WTC11 (cell line): Measurements from ENCODE around the gene EIF1AD. TPM values are rescaled to one million over a fixed set of nuclear protein-coding genes. Genes with fewer than 3 reads are reported as not detected.

Experiments
- ATAC-seq: fragments of 200-7000 bp; cut with Tn5 transposase; 2 replicates; pipeline ENCODE4 v1.10.0; 2021; ENCODE audit warnings: mild to moderate bottlenecking, moderate library complexity
- CTCF ChIA-PET: fragments of 300-600 bp; sonication (Branson Sonifier 250); formaldehyde crosslinking; loops from one replicate; lab custom pipeline; 2021; ENCODE audit warnings: antibody characterized with exemption; lab: Charles Lee
- POLR2A ChIA-PET: fragments of 350-600 bp; sonication (Branson Sonifier 250); formaldehyde crosslinking; loops from one replicate; lab custom pipeline; 2021; ENCODE audit warnings: antibody characterized with exemption; lab: Charles Lee
- DNase-seq: peaks from one replicate; pipeline ENCODE4 v3.0.0; 2021; ENCODE audit warnings: low spot score
- H3K27ac Mint-ChIP-seq: 2 replicates; pipeline ENCODE4 v1.8.0; 2021; ENCODE audit warnings: mixed read lengths
- H3K27me3 Mint-ChIP-seq: 2 replicates; pipeline ENCODE4 v1.8.0; 2021; ENCODE audit warnings: low read depth, mild to moderate bottlenecking, moderate library complexity, mixed read lengths
- H3K36me3 Mint-ChIP-seq: 2 replicates; pipeline ENCODE4 v1.8.0; 2021; ENCODE audit warnings: mixed read lengths
- H3K4me1 Mint-ChIP-seq: 2 replicates; pipeline ENCODE4 v1.8.0; 2022; ENCODE audit warnings: mixed read lengths
- H3K4me3 Mint-ChIP-seq: 2 replicates; pipeline ENCODE4 v1.8.0; 2021; ENCODE audit warnings: mild to moderate bottlenecking, moderate library complexity, mixed read lengths
- H3K9me3 Mint-ChIP-seq: 2 replicates; pipeline ENCODE4 v1.8.0; 2021; ENCODE audit warnings: mixed read lengths
- AFF4 ChIP-seq: sonication (generic); formaldehyde crosslinking; IDR thresholded peaks from 2 replicates; pipeline ENCODE4 v1.8.1; 2023; ENCODE audit warnings: mild to moderate bottlenecking, missing genetic modification reagents, borderline replicate concordance
- ATF2 ChIP-seq: sonication (generic); formaldehyde crosslinking; IDR thresholded peaks from 2 replicates; pipeline ENCODE4 v1.8.1; 2022; ENCODE audit warnings: low read depth, missing genetic modification reagents, borderline replicate concordance
- E2F5 ChIP-seq: sonication (generic); formaldehyde crosslinking; IDR thresholded peaks from 2 replicates; pipeline ENCODE4 v1.8.1; 2022; ENCODE audit warnings: mild to moderate bottlenecking, moderate library complexity, missing genetic modification reagents
- ELF4 ChIP-seq: sonication (generic); formaldehyde crosslinking; IDR thresholded peaks from 2 replicates; pipeline ENCODE4 v1.8.1; 2022; ENCODE audit warnings: low read depth, mild to moderate bottlenecking, moderate library complexity, missing genetic modification reagents
- EMX1 ChIP-seq: fragments of 250-450 bp; sonication (Bioruptor Pico); IDR thresholded peaks from 2 replicates; pipeline ENCODE4 v1.8.0; 2021; ENCODE audit warnings: mild to moderate bottlenecking
- FOXK1 ChIP-seq: sonication (generic); formaldehyde crosslinking; IDR thresholded peaks from 2 replicates; pipeline ENCODE4 v1.8.0; 2022; ENCODE audit warnings: mild to moderate bottlenecking, moderate library complexity, missing genetic modification reagents
- GABPB1 ChIP-seq: sonication (generic); formaldehyde crosslinking; IDR thresholded peaks from 2 replicates; pipeline ENCODE4 v1.8.1; 2023; ENCODE audit warnings: mild to moderate bottlenecking, missing genetic modification reagents
- GRHL2 ChIP-seq: fragments of 250-450 bp; sonication (Bioruptor Pico); IDR thresholded peaks from 2 replicates; pipeline ENCODE4 v1.8.0; 2022; ENCODE audit warnings: mild to moderate bottlenecking, moderate library complexity; ENCODE audit not compliant: insufficient replicate concordance, severe bottlenecking
- JAZF1 ChIP-seq: fragments of 250-450 bp; sonication (Bioruptor Pico); IDR thresholded peaks from 2 replicates; pipeline ENCODE4 v1.9.0; 2021; ENCODE audit warnings: moderate library complexity, mild to moderate bottlenecking, inconsistent platforms
- JUN ChIP-seq: sonication (generic); formaldehyde crosslinking; IDR thresholded peaks from 2 replicates; pipeline ENCODE4 v1.8.0; 2023; ENCODE audit warnings: mild to moderate bottlenecking, missing genetic modification reagents
- MLX ChIP-seq: sonication (generic); formaldehyde crosslinking; IDR thresholded peaks from 2 replicates; pipeline ENCODE4 v1.8.1; 2023; ENCODE audit warnings: mild to moderate bottlenecking, missing genetic modification reagents, moderate library complexity
- NR1H2 ChIP-seq: sonication (generic); formaldehyde crosslinking; IDR thresholded peaks from 2 replicates; pipeline ENCODE4 v1.9.0; 2021; ENCODE audit warnings: mild to moderate bottlenecking, moderate library complexity, missing genetic modification reagents
- NR2C2 ChIP-seq: sonication (generic); formaldehyde crosslinking; IDR thresholded peaks from 2 replicates; pipeline ENCODE4 v1.8.0; 2022; ENCODE audit warnings: mild to moderate bottlenecking, missing genetic modification reagents
- SOX15 ChIP-seq: fragments of 250-450 bp; sonication (Bioruptor Pico); IDR thresholded peaks from 2 replicates; pipeline ENCODE4 v1.9.0; 2021; ENCODE audit warnings: mild to moderate bottlenecking
- TCF7 ChIP-seq: sonication (generic); formaldehyde crosslinking; IDR thresholded peaks from 2 replicates; pipeline ENCODE4 v1.8.0; 2022; ENCODE audit warnings: mild to moderate bottlenecking, low read depth, missing genetic modification reagents, moderate library complexity
- ZBTB21 ChIP-seq: sonication (generic); formaldehyde crosslinking; IDR thresholded peaks from 2 replicates; pipeline ENCODE4 v1.8.1; 2023; ENCODE audit warnings: mild to moderate bottlenecking, missing genetic modification reagents, borderline replicate concordance
- ZNF219 ChIP-seq: sonication (generic); formaldehyde crosslinking; IDR thresholded peaks from 2 replicates; pipeline ENCODE4 v1.8.0; 2023; ENCODE audit warnings: missing genetic modification reagents, mild to moderate bottlenecking, borderline replicate concordance
- ZNF281 ChIP-seq: sonication (generic); formaldehyde crosslinking; IDR thresholded peaks from 2 replicates; pipeline ENCODE4 v1.8.0; 2023; ENCODE audit warnings: mild to moderate bottlenecking, missing genetic modification reagents
- ZNF396 ChIP-seq: fragments of 250-450 bp; sonication (Bioruptor Pico); IDR thresholded peaks from 2 replicates; pipeline ENCODE4 v1.8.0; 2021; ENCODE audit warnings: mild to moderate bottlenecking, moderate library complexity, borderline replicate concordance
- ZNF416 ChIP-seq: fragments of 250-450 bp; sonication (Bioruptor Pico); IDR thresholded peaks from 2 replicates; pipeline ENCODE4 v1.9.0; 2021; ENCODE audit warnings: mild to moderate bottlenecking, inconsistent platforms
- ZNF532 ChIP-seq: fragments of 250-450 bp; sonication (Bioruptor Pico); IDR thresholded peaks from 2 replicates; pipeline ENCODE4 v1.9.0; 2021; ENCODE audit warnings: mild to moderate bottlenecking, borderline replicate concordance
- total RNA-seq: library from RNA; stranded (reverse); gene quantifications from 3 replicates; pipeline ENCODE4 v1.2.3, GENCODE V29; 2021

EIF1AD gene
- total RNA-seq, 1 experiment from 2014 or later = 37.6 TPM

GRCh38 chr11:66016793-66017177 is 14.8 kb upstream of the EIF1AD start (continued):
- TF ChIP-seq ZNF219 (no peak), JUN (CRISPR knock-in tag) (no peak), ELF4 (CRISPR knock-in tag) (no peak), ZNF281 (CRISPR knock-in tag) (no peak), ZNF416 (CRISPR knock-in tag) (no peak), AFF4 (CRISPR knock-in tag) (no peak), SOX15 (CRISPR knock-in tag) (no peak), ZBTB21 (no peak), EMX1 (CRISPR knock-in tag) (no peak), GRHL2 (CRISPR knock-in tag) (no peak), FOXK1 (CRISPR knock-in tag) (no peak), GABPB1 (CRISPR knock-in tag) (no peak), ZNF396 (CRISPR knock-in tag) (no peak), TCF7 (CRISPR knock-in tag) (no peak)

GRCh38 chr11:66015936-66016792 is 14.2 kb upstream of the EIF1AD start:
- no peak for ATAC-seq
- TF ChIP-seq ZNF532 (CRISPR knock-in tag) = no peak
- TF ChIP-seq ATF2 (CRISPR knock-in tag) = no peak
- no peak for TF ChIP-seq MLX (CRISPR knock-in tag)
- TF ChIP-seq TCF7 (CRISPR knock-in tag) = no peak
- TF ChIP-seq NR1H2 = no peak
- no peak for TF ChIP-seq JAZF1 (CRISPR knock-in tag)
- no peak for TF ChIP-seq E2F5 (CRISPR knock-in tag)
- no peak for TF ChIP-seq NR2C2 (CRISPR knock-in tag)
- no peak for TF ChIP-seq GABPB1 (CRISPR knock-in tag)
- TF ChIP-seq, all 79 proteins: peak for 0
- POLR2A ChIA-PET = no interaction called here
- H3K27me3 Mint-ChIP-seq = peaks cover 11% of the 10 kb centered on the region
- H3K4me1 Mint-ChIP-seq = no peaks in the 10 kb centered on the region
- no peaks in the 10 kb centered on the region for H3K36me3 Mint-ChIP-seq
- H3K27ac Mint-ChIP-seq = no peak overlapping the region
- DNase-seq = no peak
- CTCF ChIA-PET = interaction anchor here (1.0 to 1.6 kb wide), 2 partner anchors 29 to 125 kb away, joined by 4 read pairs; partner anchors contain the start of gene CCDC85B
- no peaks in the 10 kb centered on the region for H3K9me3 Mint-ChIP-seq
- no peak overlapping the region for H3K4me3 Mint-ChIP-seq
